Hepatocyte (in vitro differentiated cells): ENCODE measurements around the gene TOP2A. TPM values are rescaled to one million over a fixed set of nuclear protein-coding genes. Genes with fewer than 3 reads are reported as not detected.
"Not testable (repeated sequence)": the region's sequence is repeated elsewhere in the genome, so short reads cannot be mapped to it uniquely, and the experiment has no call there.

ENCODE experiments used
- DNase-seq: peaks from one replicate; pipeline ENCODE4 v3.0.0-alpha.2; 2016; ENCODE audit warnings: low spot score
- H2AFZ ChIP-seq: fragments of 200-600 bp; sonication (generic); 2 replicates; pipeline ENCODE4 v1.6.0; 2016; ENCODE audit warnings: antibody characterized with exemption, mild to moderate bottlenecking
- H3K27ac ChIP-seq: fragments of 200-600 bp; sonication (generic); 2 replicates; pipeline ENCODE4 v1.5.1; 2016; ENCODE audit warnings: mild to moderate bottlenecking
- H3K27me3 ChIP-seq: fragments of 200-600 bp; sonication (generic); 2 replicates; pipeline ENCODE4 v1.6.1; 2016
- H3K36me3 ChIP-seq: fragments of 200-600 bp; sonication (generic); replicated peaks from 2 replicates; pipeline ENCODE4 v1.5.1; 2016; ENCODE audit warnings: low read depth; ENCODE audit not compliant: insufficient read depth
- H3K4me1 ChIP-seq: fragments of 200-600 bp; sonication (generic); 2 replicates; pipeline ENCODE4 v1.5.1; 2016; ENCODE audit warnings: mild to moderate bottlenecking, moderate library complexity; ENCODE audit not compliant: insufficient read depth
- H3K4me2 ChIP-seq: fragments of 200-600 bp; sonication (generic); 2 replicates; pipeline ENCODE4 v1.6.0; 2016
- H3K4me3 ChIP-seq: fragments of 200-600 bp; sonication (generic); 2 replicates; pipeline ENCODE4 v1.5.1; 2016; ENCODE audit warnings: mild to moderate bottlenecking
- H3K79me2 ChIP-seq: fragments of 200-600 bp; sonication (generic); 2 replicates; pipeline ENCODE4 v1.6.0; 2017; ENCODE audit warnings: mild to moderate bottlenecking
- H3K9me2 ChIP-seq: fragments of 200-600 bp; sonication (generic); replicated peaks from 2 replicates; pipeline ENCODE4 v1.6.0; 2017; ENCODE audit warnings: mild to moderate bottlenecking; ENCODE audit not compliant: insufficient read depth
- H3K9me3 ChIP-seq: fragments of 200-600 bp; sonication (generic); 2 replicates; pipeline ENCODE4 v1.5.1; 2016; ENCODE audit warnings: low read depth, mild to moderate bottlenecking
- H4K20me1 ChIP-seq: fragments of 200-600 bp; sonication (generic); 2 replicates; pipeline ENCODE4 v1.6.0; 2016; ENCODE audit warnings: mild to moderate bottlenecking; ENCODE audit not compliant: insufficient read depth, poor library complexity, severe bottlenecking
- EZH2 ChIP-seq: fragments of 200-600 bp; sonication (generic); IDR thresholded peaks from 2 replicates; pipeline ENCODE4 v1.6.1; 2016; ENCODE audit warnings: antibody characterized with exemption, mild to moderate bottlenecking, borderline replicate concordance
- EZH2phosphoT487 ChIP-seq: fragments of 200-600 bp; sonication (generic); IDR thresholded peaks from one replicate; pipeline ENCODE4 v1.6.1; 2018; ENCODE audit warnings: antibody characterized with exemption, mild to moderate bottlenecking, low read depth, moderate library complexity; ENCODE audit not compliant: unreplicated experiment, severe bottlenecking
- whole genome bisulfite sequencing: methylation state at CpG from one replicate; pipeline ENCODE4 v1.1.6; 2016; ENCODE audit warnings: low lambda C conversion rate; ENCODE audit errors: missing lambda C conversion rate; 5-methylcytosine and 5-hydroxymethylcytosine counted together
- polyA plus RNA-seq: library from polyadenylated mRNA; unstranded; fragments of >200 nt; fragmentation: Nextera tagmentation; extraction: Ambion mirVana; gene quantifications from 2 replicates; pipeline ENCODE4 v1.2.1, GENCODE V29; 2016
- total RNA-seq: library from RNA; depleted of rRNA; stranded (reverse); fragments of >200 nt; gene quantifications from 2 replicates; pipeline ENCODE4 v1.2.3, GENCODE V29; 2014
- TF ChIP-seq, protein P1 (sequence below): fragments of 200-600 bp; sonication (generic); IDR thresholded peaks from 2 replicates; pipeline ENCODE4 v1.5.1; 2016; ENCODE audit warnings: antibody characterized with exemption, mild to moderate bottlenecking; ENCODE audit not compliant: poor library complexity

The TOP2A gene
- total and polyA plus RNA-seq, 2 experiments from 2014 or later: 21.3 to 37.4 TPM

- no peak overlapping the region for H3K4me2 ChIP-seq
- no peaks in the 10 kb centered on the region for H3K9me3 ChIP-seq
- H3K9me2 ChIP-seq: no peaks in the 10 kb centered on the region
- H3K27me3 ChIP-seq: no peaks in the 10 kb centered on the region
- TF ChIP-seq, protein P1, sequence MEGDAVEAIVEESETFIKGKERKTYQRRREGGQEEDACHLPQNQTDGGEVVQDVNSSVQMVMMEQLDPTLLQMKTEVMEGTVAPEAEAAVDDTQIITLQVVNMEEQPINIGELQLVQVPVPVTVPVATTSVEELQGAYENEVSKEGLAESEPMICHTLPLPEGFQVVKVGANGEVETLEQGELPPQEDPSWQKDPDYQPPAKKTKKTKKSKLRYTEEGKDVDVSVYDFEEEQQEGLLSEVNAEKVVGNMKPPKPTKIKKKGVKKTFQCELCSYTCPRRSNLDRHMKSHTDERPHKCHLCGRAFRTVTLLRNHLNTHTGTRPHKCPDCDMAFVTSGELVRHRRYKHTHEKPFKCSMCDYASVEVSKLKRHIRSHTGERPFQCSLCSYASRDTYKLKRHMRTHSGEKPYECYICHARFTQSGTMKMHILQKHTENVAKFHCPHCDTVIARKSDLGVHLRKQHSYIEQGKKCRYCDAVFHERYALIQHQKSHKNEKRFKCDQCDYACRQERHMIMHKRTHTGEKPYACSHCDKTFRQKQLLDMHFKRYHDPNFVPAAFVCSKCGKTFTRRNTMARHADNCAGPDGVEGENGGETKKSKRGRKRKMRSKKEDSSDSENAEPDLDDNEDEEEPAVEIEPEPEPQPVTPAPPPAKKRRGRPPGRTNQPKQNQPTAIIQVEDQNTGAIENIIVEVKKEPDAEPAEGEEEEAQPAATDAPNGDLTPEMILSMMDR: no peak
- TF ChIP-seq EZH2: no peak
- TF ChIP-seq EZH2phosphoT487: no peak
- no peak overlapping the region for H3K4me3 ChIP-seq
- DNase-seq: no peak
- H3K27ac ChIP-seq: no peak overlapping the region
- no peaks in the 10 kb centered on the region for H3K79me2 ChIP-seq
- no peaks in the 10 kb centered on the region for H4K20me1 ChIP-seq
- H2AFZ ChIP-seq: no peak overlapping the region
- H3K4me1 ChIP-seq: no peaks in the 10 kb centered on the region
- 100% methylated on average over 2 of the region's 2 CpGs for WGBS
- H3K36me3 ChIP-seq: no peaks in the 10 kb centered on the region
Observed at GRCh38 chr17:40372031-40372430, 45.7 kb downstream of the TOP2A start.

DNA sequence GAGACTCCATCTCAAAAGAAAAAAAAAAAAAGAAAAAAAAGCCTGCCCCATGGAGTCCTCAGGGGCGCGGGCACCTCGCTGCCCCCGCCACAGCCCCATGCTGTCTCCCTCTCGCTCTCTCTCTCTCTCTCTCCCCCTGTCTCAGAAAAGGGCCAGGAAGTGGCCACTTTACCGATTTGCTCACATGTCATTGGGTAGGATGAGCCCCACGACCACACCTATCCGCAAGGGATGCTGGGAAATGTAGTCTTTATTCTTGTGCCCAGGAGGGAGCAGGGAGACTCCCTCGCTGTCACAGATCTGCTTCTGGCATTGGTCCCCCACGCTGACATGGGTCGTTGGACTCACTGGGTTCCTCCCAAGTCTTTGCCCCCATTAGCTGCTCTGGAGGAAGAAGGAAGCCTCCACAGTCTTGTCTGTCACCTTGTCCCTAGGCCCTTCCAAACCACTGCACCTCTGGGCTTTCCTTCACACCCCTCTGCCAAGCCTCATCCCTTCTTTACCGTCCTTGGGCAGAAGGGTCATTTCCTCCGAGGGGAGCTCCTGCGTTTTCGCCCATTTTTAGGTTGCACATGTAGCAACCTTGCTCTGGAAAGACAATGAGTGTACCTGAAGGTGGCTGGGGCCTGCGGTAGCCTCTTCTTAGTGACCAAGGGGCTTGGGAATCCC lies 46.3 kb downstream of the TOP2A start:
- H3K36me3 ChIP-seq: no peaks in the 10 kb centered on the region
- TF ChIP-seq, protein P1: no peak
- TF ChIP-seq EZH2 (no peak), EZH2phosphoT487 (no peak)

DNA sequence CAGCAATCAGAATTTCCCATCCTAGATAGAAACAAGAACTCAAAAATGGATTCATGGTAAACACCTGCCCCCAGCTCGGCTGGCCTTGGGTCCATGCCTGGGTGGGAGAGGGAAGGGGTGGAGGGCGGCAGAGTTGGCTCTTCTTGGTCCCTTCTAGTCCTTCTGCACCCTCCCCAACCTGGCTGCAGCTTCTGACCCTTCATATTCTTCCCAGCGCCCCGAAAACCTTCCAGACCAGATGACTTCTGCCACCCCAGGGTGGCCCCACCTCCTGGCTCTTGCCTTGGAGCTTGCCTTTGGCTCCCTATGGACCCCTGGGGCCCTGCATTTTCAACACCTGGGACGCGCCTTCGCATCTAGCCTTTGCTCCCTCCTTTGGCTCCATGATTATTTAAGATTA lies 47.8 kb downstream of the TOP2A start:
- H4K20me1 ChIP-seq: no peaks in the 10 kb centered on the region
- no peaks in the 10 kb centered on the region for H3K27me3 ChIP-seq
- H2AFZ ChIP-seq: no peak overlapping the region
- H3K4me2 ChIP-seq: no peak overlapping the region
- H3K27ac ChIP-seq: no peak overlapping the region
- H3K9me2 ChIP-seq: no peaks in the 10 kb centered on the region
- H3K36me3 ChIP-seq: no peaks in the 10 kb centered on the region
- WGBS: 95% methylated on average over 7 of the region's 7 CpGs
- no peaks in the 10 kb centered on the region for H3K4me1 ChIP-seq
- TF ChIP-seq EZH2 (no peak), EZH2phosphoT487 (no peak)
- TF ChIP-seq, protein P1: no peak
- no peak for DNase-seq
- no peak overlapping the region for H3K4me3 ChIP-seq
- H3K9me3 ChIP-seq: no peaks in the 10 kb centered on the region
- H3K79me2 ChIP-seq: no peaks in the 10 kb centered on the region

More for the DNA sequence above, 46.3 kb downstream of the TOP2A start:
- H3K79me2 ChIP-seq: no peaks in the 10 kb centered on the region
- no peak overlapping the region for H3K27ac ChIP-seq
- no peaks in the 10 kb centered on the region for H4K20me1 ChIP-seq
- no peak overlapping the region for H3K4me2 ChIP-seq
- no peaks in the 10 kb centered on the region for H3K9me2 ChIP-seq
- H3K4me1 ChIP-seq: no peaks in the 10 kb centered on the region
- DNase-seq: no peak
- H3K9me3 ChIP-seq: no peaks in the 10 kb centered on the region
- H2AFZ ChIP-seq: no peak overlapping the region
- no peak overlapping the region for H3K4me3 ChIP-seq
- no peaks in the 10 kb centered on the region for H3K27me3 ChIP-seq
- 84% methylated on average over 16 of the region's 16 CpGs for WGBS

GRCh38 chr17:40367728-40368127 lies 50.0 kb downstream of the TOP2A start:
- not testable (repeated sequence) for H3K9me3 ChIP-seq, H3K4me1 ChIP-seq, H3K4me3 ChIP-seq, H4K20me1 ChIP-seq, H2AFZ ChIP-seq, H3K27me3 ChIP-seq, H3K79me2 ChIP-seq, DNase-seq, H3K36me3 ChIP-seq, H3K4me2 ChIP-seq, H3K9me2 ChIP-seq, H3K27ac ChIP-seq
- WGBS: 95% methylated on average over 9 of the region's 9 CpGs
